Measurements from ENCODE around the gene PAN3. TPM values are rescaled to one million over a fixed set of nuclear protein-coding genes. Genes with fewer than 3 reads are reported as not detected.
A peak's percentile ranks its signal among the peaks of the same experiment; 100 is the strongest.

The PAN3 gene
- total RNA-seq, 1 donor from 2014 or later: 17.1 TPM

DNA sequence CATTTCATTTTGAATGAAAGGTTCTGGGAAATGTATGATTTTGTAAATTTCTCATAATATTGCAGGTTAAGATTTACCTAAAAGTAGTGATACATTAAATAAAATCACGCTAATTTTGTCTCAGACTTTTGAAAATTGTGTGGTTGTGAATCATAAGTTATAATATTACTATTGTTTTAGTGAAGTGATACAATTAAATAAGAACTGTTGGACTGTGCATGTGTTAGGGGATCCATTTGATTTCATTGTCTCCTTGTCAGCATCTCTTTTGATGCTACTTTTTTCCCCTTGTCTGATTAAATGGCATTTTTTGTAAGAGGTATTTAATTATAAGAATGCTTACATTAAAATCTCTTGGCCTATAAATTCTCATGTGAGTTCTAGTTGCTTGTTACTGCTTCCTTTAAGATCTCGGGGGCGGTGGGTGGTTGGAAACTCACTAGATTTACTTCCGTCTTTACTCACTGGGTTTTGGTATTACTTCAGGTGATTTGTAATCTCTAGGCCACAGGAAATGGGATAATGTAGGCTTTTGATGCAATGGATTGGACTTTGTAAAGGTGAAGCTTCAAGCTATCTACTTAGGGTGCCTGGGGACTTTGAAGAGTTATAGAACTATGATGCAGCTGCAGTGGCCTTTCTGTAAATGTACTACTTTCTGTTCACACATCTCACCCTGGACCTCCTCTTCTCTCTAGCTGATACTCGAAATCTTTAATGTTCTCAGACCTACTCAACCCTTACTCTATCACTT is 66.5 kb downstream of the PAN3 start:
- DNase-seq (ENCODE audit: low read depth in 2 of 2): no peak

DNA sequence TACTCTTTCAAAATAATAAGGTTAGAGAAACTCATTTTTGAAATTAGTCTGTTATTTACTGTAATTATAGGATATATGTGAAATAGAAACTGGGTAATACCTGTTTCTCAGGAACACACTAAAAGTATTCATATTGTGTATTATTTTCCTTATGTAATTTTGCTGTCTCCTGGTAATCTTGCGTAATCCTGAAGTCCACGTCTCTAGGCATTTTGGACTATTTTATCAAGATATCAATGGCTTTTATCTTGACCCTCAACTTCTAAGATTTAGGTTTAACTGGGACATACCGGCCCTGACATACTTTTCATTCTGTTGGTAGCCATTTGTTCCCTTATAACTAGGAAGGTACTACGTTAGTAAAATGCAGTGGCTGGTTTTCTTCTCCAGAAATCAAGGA is 80.3 kb downstream of the PAN3 start:
- no peak for DNase-seq (ENCODE audit: low read depth in 2 of 2)

DNA sequence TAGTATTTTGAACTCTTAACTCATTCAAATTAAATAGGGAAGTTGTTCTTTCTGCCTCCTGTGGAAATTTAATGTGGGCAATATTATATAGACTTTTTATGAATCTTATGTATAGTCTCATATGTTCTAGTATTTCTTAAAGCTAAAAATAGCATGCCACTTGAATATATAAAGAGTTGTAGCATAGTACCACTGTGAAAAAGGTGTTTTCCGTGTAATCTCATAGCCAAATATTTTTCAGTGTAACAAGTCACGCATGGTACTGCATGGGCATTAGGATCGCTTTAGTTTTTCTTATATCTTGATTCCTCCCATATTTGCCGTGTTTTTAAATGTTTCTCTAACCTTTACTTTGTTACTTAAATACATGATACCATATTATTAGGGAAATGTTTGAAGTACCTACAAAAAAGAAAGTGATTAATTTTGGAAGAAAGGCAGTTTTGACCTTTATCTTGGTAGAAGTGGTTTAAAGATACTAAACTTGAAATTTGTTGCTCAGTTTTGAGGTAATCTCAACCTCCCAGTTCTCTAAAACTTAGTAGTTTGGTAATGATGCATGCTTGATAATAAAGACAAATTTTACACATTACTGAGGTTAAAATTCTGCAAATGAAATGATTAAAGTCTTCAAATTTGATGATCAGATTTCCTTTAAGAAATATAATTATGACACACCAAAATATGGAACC is 81.2 kb downstream of the PAN3 start:
- no peak for DNase-seq (ENCODE audit: low read depth in 2 of 2)

DNA sequence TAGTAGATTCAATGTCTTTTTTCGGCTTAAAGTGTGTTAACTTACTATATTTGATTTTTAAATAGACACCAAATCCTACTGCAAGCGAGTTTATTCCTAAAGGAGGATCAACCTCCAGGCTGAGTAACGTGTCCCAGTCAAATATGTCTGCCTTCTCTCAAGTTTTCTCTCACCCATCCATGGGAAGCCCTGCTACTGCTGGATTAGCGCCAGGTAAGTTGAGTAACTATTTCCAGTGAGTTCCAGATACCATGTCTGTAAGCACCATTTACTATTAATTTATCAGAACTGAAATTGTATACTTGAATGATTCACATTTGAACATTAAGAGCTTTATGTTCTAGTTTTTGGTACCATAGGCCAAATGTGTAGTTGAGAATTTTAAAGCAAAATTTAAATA is 81.8 kb downstream of the PAN3 start:
- peak; percentile 1 to 4 for DNase-seq (ENCODE audit: low read depth in 2 of 2)

DNA sequence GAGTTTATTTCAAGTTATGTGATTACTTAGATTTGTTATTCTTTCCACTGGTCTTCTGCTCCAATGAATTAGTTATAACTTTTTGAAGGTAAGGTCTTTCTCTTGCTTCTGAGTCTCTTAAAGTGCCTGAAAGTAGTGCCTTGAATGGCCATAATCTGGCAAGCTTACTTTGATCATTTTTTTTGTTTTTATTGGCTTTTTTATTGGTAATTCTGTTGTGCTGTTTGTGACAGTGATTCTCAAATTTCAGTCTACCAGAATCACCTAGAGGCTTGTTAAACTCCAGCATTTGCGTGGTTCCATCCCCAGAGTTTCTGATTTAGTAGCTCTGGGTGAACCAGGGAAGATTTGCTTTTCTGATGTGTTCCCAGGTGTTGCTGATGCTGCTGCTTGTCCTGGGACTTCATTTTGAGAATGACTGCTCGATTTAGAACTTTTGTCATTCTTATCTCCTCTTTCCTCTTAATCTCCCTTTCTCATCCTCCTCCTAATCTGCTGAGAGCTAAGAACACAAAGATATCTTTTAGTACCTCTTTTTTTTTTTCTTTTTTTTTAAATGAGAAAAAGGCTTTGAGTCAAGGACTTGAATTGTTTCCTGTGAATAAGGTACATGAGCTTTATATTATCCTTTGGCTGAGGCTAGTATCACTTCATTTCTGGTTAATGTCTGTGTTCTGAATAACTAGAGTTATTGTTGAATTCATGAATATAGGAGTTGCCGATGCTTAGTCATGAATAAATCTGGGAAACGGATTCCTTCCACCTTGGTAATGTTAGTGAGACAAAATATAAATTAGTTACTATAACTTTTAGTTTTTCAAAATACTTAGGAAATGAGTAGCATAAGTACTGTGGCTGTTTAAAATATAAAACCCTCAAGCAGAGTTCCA is 91.4 kb downstream of the PAN3 start:
- no peak for DNase-seq (ENCODE audit: low read depth in 2 of 2)

DNA sequence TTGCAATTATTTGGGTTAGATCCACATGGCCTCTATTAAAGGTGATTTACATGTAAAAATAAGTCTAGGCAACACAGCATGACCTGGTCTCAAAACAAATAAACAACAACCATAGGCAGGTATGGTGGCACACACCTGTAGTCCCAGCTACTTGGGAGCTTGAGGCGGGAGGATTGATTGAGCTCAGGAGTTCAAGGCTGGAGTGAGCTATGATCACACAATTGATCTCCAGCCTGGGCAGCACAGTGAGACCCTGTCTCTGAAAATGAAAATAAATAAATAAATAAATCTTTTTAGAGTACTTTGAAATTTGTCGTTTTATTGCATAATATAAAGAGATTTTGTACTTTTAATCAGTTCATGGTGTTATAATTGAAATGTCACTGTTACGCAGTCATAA is 93.3 kb downstream of the PAN3 start:
- DNase-seq (ENCODE audit: low read depth in 2 of 2): no peak

DNA sequence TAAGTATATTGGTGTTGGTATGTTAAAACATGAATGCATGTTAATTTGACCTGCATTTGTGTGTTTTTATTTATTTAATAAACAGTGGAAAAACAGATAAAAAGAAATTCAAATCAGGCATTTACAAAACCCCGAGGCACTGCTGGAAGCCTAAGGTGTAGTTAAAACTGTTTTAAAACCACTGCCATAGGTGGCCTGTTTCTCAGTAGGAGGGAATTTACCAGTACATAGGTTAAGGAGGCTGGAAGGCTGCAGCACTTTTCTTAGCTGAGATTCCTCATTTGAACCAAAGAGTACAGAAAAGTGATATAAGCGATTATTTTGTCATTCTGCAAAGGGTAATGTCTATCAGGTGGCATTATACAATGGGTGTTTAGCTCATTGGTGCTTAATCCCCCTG is 99.6 kb downstream of the PAN3 start:
- no peak for DNase-seq (ENCODE audit: low read depth in 2 of 2)

DNA sequence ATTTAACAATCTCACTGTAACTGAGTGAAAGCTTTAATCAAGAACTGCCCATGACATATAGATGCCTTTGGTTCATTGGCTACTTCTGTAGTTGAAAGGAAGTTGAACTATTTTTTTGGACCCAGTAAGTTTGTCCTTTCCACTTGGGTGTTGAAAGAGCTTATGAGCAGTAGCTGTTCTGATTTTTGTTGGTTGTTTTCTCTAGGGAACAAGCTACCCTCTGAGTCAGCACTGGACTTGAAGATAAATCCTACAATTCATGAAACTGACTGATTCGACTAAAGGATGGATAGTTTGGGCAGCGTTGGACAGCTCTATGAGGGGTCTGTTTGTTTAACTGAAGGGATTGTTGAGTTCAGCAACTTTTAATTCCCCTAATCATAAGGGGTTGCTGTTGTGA is 101.0 kb downstream of the PAN3 start:
- DNase-seq (ENCODE audit: low read depth in 2 of 2): no peak

DNA sequence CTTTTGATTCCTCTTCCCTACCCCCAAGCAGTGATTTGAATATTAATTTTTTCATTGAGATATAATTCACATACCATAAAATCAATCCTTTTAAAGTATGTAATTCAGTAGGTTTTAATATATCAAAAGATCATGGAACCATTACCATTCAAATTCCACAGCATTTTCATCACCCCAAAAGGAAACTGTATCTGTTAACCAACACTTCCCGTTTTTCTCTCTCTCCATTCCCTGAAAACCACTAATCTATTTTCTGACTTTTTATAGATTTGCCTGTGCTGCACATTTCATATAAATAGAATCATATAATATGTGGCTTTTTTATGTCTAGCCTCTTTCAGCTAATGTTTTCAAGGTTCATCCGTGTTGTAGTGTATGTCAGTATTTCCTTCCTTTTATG is 107.1 kb downstream of the PAN3 start:
- DNase-seq (ENCODE audit: low read depth in 2 of 2): no peak

DNA sequence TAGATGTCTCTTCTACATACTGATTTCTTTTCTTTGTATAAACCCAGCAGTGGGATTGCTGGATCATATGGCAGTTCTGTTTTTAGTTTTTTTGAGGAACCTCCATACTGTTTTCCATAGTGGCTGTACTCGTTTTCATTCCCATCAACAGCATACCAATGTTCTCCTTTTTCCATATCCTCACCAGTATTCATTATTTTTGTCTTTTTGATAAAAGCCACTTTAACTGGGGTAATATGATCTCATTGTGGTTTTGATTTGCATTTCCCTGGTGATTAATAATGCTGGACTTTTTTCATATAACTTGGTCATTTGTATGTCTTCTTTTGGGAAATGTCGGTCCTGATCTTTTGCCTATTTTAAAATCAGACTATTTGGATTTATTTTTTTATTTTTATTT is 108.5 kb downstream of the PAN3 start:
- no peak for DNase-seq (ENCODE audit: low read depth in 2 of 2)

DNA sequence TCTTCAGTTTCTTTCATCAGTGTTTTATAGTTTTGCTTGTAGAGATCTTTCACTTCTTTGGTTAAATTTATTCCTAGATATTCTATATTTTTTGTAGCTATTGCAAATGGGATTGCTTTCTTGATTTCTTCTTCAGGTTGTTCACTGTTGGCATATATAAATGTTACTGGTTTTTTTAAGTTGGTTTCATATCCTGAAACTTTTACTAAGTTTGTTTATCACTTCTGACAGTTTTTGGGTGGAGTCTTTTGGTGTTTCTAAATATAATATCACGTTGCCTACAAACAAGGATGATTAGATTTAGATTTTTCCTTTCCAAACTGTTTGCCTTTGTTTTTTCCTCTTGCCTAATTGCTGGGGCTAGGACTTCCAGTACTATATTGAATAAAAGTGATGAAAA is 109.7 kb downstream of the PAN3 start:
- no peak for DNase-seq (ENCODE audit: low read depth in 2 of 2)

DNA sequence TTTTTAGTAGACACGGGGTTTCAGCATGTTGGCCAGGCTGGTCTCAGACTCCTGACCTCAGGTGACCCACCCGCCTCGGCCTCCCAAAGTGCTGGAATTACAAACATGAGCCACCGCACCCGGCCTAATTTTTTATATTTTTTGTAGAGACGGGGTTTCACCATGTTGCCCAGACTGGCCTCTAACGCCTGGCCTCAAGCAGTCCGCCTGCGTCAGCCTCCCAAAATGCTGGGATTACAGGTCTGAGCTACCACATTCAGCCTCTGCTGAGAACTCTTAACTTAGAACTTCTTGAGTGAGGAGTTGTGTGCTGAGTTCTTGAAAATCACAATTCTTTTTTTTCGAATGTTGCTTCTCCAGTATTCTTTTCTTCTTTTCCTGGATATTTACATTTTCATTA is 112.2 kb downstream of the PAN3 start:
- DNase-seq (ENCODE audit: low read depth in 2 of 2): no peak

DNA sequence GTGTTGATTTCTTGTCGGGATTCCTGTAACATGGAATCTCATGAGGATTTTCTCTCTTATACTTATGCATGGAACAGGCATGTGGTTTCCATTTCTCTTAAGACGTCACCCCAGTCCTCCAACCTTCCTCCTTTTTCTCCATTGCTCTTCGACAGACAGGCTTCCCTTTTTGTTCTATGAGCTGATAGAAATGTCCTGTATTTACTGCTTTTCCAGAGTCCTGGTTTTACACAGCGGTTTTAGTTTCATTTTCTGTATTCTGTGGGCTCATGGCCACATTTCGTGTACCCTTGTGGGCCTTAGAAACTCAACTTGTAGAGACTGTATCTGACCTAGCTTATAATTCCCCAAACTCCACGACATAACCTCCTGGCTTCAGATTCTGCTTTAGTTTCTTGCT is 113.1 kb downstream of the PAN3 start:
- no peak for DNase-seq (ENCODE audit: low read depth in 2 of 2)

DNA sequence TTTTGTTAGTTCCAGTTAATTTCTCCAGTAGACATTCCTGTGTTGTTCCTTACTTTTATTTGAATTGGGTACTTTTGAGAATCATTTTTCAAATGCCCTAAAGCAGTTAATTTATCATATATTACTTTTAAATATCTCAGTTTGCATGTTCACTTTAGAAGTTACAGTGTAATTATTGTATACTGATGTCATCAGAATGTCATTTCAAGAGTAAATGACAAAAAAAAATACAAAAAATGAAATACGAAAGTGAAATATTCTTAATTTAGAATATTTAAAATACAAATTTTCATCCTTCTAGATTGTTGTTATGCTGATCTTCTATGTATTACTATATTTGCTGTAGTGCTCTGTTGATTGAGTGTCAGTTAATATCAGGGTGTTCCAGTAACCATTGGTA is 114.2 kb downstream of the PAN3 start:
- no peak for DNase-seq (ENCODE audit: low read depth in 2 of 2)

DNA sequence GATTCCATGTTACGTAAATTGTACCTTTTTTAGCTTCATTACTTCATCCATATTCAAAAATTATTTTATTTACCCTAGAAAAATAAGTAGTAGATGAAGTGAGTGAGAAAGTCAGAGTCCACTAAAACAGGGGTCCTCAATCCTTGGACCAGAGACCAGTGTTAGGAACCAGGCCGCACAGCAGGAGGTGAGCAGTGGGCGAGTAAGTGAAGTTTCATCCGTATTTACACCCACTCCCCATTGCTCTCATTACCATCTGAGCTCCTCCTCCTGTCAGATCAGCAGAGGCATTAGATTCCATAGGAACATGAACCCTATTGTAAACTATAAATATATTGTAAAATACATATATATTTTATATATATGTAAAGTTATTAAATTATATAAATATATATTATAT is 119.0 kb downstream of the PAN3 start:
- DNase-seq (ENCODE audit: low read depth in 2 of 2): no peak

DNA sequence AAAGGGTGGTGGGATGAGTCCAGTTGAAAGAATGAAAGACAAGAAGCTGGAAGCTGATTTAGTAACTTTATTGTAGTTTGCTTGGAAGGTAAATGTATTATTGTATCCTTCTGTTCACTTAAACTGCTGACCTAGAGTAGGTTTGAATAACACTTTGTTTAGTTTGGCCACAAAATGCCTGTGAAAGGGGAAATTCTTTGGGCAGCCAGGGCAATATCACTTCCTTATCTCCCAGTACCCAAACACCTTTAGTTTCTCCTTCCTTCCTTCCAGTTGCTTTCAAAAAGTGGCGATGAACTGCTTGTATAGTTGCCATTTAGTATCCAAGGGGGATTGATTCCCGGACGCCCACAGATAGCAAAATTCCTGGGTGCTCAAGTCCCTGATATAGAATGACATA is 120.1 kb downstream of the PAN3 start:
- DNase-seq (ENCODE audit: low read depth in 2 of 2): peak; percentile 55 to 84

DNA sequence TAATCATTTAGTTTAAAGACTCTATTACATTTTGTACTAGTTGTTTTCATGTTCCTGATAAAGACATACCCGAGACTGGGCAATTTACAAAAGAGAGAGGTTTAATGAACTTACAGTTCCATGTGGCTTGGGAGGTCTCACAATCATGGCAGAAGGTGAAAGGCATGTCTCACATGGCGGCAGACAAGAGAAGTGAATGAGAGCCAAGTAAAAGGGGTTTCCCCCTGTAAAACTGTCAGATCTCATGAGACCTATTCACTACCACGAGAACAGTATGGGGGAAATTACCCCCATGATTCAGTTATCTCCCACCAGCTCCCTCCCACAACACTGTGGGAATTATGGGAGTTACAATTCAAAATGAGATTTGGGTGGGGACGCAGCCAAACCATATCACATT is 129.2 kb downstream of the PAN3 start:
- no peak for DNase-seq (ENCODE audit: low read depth in 2 of 2)

DNA sequence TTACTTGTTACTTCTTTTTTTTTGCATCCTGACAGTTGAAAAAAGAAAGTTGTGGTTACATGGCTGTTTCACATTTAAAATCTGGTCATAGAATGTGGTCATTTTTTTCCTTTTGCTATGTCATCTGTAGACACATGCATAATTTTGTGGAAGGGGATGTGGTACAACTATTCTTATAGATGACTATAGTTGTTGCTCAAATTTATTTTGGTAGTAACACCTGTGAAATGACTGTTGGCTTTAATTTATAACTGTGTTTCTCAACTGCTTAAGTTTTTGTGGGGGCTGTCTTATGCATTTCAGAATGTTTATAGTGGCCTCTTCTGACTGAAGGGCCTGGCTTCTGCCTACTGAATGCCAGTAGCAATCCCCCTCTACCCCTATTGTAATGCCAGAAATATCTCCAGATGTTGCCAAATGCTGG is 130.5 kb downstream of the PAN3 start:
- no peak for DNase-seq (ENCODE audit: low read depth in 2 of 2)

DNA sequence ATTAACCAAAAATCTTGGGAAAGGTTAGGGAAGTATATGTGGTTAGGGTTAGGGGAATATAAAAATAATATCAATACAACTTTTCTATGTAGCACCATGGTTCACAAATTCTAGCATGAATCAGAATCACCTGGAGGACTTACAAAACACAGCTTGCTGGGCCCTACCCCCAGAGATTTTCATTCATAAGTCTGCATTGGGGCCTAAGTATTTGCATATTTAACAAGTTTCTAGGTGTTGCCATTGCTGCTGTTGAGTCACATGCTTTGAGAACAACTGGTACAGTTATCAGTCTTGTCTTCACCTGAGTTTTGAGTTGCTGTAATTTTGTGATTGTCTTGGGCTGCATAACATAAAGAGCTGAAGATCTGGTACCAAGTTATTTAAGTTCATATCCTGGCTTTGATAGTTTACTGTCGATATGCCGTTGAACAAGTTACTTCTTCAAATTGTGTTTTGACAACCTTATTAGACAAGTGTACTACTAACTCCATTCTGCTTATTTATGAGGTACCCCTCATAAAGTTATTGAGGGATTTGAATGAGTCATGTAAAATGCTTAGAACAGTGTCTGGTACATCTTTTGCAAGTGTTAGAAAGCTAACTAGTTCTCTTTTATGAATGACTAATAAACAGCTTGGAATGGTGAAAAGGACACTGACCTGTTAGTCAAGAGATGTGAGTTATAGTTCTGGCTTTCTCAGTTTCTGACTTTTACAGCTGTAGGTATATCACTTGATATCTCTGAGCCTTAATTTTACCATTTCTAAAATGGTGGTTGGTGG is 132.9 kb downstream of the PAN3 start:
- no peak for DNase-seq (ENCODE audit: low read depth in 2 of 2)

DNA sequence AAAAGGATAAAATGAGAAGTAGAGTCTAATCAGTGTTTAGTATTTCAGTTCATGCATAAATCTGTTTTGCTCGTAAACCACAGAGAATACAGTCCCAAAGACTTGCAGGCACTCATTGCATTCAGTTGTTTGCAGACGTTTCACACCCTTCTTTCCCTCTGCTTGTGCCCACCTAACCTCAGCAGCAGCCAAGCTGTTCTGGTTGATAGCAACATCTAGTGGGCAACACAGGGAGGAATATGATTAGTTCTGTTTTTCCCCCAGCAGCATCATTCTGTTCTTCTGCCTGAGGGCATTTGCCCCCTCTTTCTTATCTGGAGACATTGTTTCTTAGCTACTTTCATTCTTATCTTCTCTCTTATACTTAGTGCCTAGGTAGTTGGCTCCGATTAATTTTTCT is 135.6 kb downstream of the PAN3 start:
- no peak for DNase-seq (ENCODE audit: low read depth in 2 of 2)

DNA sequence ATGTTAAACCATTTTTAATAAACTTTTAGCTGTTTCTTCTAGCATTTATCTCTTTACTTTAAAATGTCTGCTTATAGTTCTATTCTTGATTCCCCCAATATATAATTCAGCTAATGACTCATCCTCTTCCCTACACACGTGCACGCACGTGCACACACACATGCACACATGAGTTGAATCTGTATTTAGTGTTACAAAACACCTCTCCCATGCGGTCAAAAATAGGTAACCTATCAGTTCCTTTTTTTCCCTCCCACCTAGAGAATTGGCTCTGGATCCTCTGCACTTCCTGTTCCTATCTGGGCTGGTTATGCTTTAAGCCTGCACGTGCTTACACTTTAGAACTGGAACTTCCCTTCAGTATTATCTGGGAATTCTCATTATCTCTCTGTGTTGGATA is 144.1 kb downstream of the PAN3 start:
- peak; percentile 8 to 36 for DNase-seq (ENCODE audit: low read depth in 2 of 2)

DNA sequence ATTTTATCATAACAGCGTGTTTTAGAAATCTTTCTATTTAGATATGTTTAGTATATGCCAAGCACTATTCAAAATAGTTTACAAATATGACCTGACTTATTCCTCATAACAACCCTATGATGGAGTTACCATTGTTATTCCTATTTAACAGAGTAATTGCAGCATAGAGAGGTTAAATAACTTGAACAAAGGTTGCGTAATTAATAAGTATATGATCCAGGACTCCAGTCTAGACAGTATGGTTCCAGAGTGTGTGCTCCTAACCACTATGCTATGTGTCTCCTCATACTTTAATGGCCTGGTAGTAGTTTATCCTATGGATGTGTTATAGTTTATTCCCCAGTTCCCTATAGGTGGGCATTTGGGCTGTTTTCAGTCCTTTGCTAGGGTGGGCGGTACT is 145.3 kb downstream of the PAN3 start:
- no peak for DNase-seq (ENCODE audit: low read depth in 2 of 2)
